HCT116 (cell line): ENCODE measurements around the gene C1orf21.

Source experiments
- CEBPB ChIP-seq: IDR thresholded peaks from 2 replicates; pipeline ENCODE4 v1.6.1; 2012; ENCODE audit warnings: low read depth
- EGR1 ChIP-seq: IDR thresholded peaks from 2 replicates; pipeline ENCODE4 v1.6.1; 2012; ENCODE audit warnings: low read depth
- MAX ChIP-seq: IDR thresholded peaks from 2 replicates; pipeline ENCODE4 v1.6.1; 2012
- POLR2A ChIP-seq: IDR thresholded peaks from 2 replicates; pipeline ENCODE4 v1.7.0; 2011; ENCODE audit warnings: borderline replicate concordance; ENCODE audit not compliant: insufficient read depth, insufficient read length; ENCODE audit errors: extremely low read depth
- POLR2AphosphoS5 ChIP-seq: IDR thresholded peaks from 2 replicates; pipeline ENCODE4 v1.6.1; 2011; ENCODE audit warnings: mild to moderate bottlenecking, low read depth, low read length, moderate library complexity
- RAD21 ChIP-seq: IDR thresholded peaks from 2 replicates; pipeline ENCODE4 v1.6.1; 2012; ENCODE audit warnings: low read depth, mild to moderate bottlenecking
- REST ChIP-seq: IDR thresholded peaks from 2 replicates; pipeline ENCODE4 v1.6.1; 2012; ENCODE audit warnings: low read depth
- SRF ChIP-seq: IDR thresholded peaks from 2 replicates; pipeline ENCODE4 v1.6.1; 2012; ENCODE audit warnings: low read depth
- TCF7L2 ChIP-seq: IDR thresholded peaks from 2 replicates; pipeline ENCODE4 v1.7.0; 2011; ENCODE audit warnings: borderline replicate concordance, inconsistent platforms; ENCODE audit not compliant: insufficient read depth, insufficient read length; ENCODE audit errors: extremely low read depth
- TF ChIP-seq, protein P1 (sequence below), 3 experiments: fragments of 200-600 bp in 1 of 3; sonication (generic) in 1 of 3; IDR thresholded peaks in 2 of 3; conservative IDR thresholded peaks in 1 of 3; 2 replicates each; pipeline ENCODE4 v1.5.1; 2012 to 2017; ENCODE audit warnings: low read depth in 2 of 3, low read length in 2 of 3, antibody characterized with exemption in 1 of 3, borderline replicate concordance in 1 of 3, control low read depth in 1 of 3, mild to moderate bottlenecking in 1 of 3, mixed read lengths in 1 of 3, mixed run types in 1 of 3, moderate library complexity in 1 of 3; ENCODE audit not compliant: insufficient read depth in 1 of 3

DNA sequence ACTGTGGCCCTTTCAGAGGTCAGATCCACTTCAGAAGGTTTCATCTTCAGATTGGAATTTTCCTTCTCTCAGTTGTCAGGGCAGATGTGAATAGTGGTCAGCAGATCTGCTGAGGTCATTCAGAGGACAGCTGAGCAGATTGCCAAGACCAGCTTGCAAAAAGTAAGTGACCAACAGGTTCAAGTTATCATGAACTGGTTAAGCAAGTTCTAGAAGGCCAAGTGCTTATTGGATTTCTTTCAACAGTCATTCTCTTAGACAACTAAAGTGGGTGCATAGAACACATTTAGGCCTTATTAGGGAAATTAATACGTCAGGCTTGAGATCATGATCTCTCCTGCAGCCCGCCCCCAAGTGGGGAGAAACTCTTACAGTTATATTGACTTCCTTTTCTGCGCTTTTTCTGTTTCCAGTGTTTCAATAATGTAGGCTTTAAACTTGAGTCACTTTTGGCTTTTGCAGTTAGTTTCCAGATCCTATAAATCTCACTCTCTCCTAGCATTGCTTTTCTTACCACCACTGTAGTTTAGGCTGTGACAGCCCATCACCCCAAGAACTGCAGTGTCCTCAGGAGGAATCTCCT lies 96.4 kb downstream of the C1orf21 start:
- TF ChIP-seq POLR2A = no peak
- TF ChIP-seq, protein P1, sequence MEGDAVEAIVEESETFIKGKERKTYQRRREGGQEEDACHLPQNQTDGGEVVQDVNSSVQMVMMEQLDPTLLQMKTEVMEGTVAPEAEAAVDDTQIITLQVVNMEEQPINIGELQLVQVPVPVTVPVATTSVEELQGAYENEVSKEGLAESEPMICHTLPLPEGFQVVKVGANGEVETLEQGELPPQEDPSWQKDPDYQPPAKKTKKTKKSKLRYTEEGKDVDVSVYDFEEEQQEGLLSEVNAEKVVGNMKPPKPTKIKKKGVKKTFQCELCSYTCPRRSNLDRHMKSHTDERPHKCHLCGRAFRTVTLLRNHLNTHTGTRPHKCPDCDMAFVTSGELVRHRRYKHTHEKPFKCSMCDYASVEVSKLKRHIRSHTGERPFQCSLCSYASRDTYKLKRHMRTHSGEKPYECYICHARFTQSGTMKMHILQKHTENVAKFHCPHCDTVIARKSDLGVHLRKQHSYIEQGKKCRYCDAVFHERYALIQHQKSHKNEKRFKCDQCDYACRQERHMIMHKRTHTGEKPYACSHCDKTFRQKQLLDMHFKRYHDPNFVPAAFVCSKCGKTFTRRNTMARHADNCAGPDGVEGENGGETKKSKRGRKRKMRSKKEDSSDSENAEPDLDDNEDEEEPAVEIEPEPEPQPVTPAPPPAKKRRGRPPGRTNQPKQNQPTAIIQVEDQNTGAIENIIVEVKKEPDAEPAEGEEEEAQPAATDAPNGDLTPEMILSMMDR (IDR thresholded peaks at IDR 0.05 in 2 of 3, conservative IDR thresholded peaks at IDR 0.05 in 1 of 3; ENCODE audit: borderline replicate concordance in 1 of 3, insufficient read depth in 1 of 3, low read depth in 2 of 3, low read length in 2 of 3) = no peak
- no peak for TF ChIP-seq EGR1
- no peak for TF ChIP-seq MAX
- TF ChIP-seq REST = no peak
- no peak for TF ChIP-seq SRF
- TF ChIP-seq POLR2AphosphoS5 = no peak
- no peak for TF ChIP-seq CEBPB
- 0 out of 2 replicates have a peak, but pooled peaks have one; percentile 2 for TF ChIP-seq RAD21
- TF ChIP-seq TCF7L2 = no peak
